GM18505 (cell line): Measurements from ENCODE around the gene ACOT11.
"Not testable (repeated sequence)": the region's sequence is repeated elsewhere in the genome, so short reads cannot be mapped to it uniquely, and the experiment has no call there.

Experiments used
- ATAC-seq: cut with Tn5 transposase; IDR thresholded peaks from one replicate; pipeline ENCODE4 v1.9.1; 2021; ENCODE audit not compliant: unreplicated experiment
- POLR2A ChIP-seq: IDR thresholded peaks from 4 replicates; pipeline ENCODE4 v1.6.1; 2011; ENCODE audit warnings: borderline replicate concordance; ENCODE audit not compliant: insufficient read depth, insufficient read length; ENCODE audit errors: extremely low read depth

Gene ACOT11

DNA sequence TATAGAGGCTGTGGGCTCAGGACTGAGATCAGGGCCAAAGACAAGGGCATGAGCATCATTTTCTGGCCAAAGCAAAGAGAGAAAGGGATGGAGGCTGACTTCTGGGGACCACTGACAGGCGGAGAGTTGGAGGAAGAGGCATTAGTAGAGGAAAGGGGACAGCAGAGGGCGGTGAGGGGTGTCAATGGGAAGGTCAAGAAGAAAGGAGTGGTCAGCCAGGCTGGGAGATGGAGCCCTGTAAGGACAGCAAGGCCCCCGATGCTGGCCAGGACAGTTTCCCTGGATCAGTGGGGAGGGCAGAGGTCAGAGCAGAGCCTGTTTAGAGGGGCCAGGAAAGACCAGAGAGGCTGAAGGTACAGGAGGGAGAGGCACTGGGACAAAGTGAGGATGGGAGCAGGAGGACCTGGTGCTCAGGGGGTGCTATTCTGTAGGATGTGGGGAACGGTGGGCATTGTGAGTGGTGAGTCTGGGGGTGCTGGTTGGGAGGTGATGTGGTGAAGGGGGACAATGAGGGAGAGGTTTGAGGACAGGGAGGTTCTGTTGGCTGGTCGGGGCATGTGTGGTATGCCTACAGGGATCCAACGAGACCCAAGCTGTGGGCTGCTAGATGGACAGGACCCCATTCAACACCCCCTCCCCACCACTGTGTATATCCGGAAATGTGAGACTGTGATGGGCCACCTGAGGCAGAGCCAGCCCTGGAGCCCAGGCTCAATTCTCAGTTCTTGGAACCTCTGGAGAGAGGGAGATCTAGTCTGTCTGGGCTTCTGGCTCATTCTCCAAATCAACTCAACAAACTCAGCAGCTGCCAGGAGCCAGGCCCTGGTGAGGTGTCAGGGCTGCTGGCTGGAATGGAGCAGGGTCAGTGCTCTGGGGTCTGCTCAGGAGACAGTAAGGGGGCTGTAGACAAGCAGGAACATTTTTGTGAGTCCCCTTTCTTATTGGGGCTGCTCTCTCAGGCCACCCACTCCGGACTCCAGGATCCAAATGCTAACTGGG is 76.7 kb downstream of the ACOT11 start:
- ATAC-seq, result no peak
- TF ChIP-seq POLR2A, result no peak

DNA sequence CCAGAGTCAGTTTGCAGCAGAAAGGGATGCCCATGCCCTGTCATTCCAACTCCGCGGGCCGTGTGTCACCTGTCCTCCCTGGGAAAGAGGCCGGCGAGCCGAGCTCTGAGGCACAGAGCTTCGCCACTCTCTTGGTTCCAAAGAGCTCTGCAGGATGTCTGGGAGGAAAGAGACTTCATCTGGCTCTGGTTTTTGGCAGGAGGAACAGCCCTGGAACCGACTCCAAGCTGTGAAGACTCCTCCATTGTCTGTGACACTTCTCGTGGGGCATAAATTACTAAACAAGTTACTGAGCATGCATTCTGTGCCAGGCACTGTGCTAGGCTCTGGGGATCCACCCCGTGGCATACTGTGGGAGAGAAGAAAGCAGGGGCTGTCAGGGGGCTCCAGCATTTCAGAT is 79.2 kb downstream of the ACOT11 start:
- TF ChIP-seq POLR2A, result no peak
- ATAC-seq, result no peak

DNA sequence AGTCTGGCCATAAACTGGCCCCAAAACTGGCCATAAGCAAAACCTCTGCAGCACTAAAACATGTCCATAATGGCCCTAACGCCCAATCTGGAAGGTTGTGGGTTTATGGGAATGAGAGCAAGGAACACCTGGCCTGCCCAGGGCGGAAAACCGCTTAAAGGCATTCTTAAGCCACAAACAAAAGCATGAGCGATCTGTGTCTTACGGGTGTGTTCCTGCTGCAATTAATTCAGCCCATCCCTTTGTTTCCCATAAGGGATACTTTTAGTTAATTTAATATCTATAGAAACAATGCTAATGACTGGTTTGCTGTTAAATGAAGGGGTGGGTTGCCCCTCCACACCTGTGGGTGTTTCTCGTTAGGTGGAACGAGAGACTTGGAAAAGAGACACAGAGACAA is 87.8 kb downstream of the ACOT11 start:
- ATAC-seq, result not testable (repeated sequence)

DNA sequence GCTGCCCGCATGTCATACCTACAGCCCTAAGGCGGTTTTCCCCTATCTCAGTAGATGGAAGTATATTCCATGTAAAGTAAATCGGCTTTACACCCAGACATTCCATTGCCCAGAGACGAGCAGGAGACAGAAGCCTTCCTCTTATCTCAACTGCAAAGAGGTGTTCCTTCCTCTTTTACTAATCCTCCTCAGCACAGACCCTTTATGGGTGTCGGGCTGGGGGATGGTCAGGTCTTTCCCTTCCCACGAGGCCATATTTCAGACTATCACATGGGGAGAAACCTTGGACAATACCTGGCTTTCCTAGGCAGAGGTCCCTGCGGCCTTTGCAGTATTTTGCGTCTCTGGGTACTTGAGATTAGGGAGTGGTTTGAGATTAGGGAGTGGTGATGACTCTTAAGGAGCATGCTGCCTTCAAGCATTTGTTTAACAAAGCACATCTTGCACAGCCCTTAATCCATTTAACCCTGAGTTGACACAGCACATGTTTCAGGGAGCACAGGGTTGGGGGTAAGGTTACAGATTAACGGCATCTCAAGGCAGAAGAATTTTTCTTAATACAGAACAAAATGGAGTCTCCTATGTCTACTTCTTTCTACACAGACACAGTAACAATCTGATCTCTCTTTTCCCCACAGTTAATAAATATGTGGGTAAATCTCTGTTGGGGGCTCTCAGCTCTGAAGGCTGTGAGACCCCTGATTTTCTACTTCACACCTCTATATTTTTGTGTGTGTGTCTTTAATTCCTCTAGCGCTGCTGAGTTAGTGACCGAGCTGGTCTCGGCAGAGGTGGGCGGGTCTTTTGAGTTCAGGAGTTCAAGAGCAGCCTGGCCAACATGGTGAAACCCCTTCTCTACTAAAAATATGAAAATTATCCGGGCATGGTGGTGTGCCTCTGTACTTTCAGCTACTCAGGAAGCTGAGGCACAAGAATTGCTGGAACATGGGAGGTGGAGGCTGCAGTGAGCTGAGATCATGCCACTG is 88.7 kb downstream of the ACOT11 start:
- not testable (repeated sequence) for ATAC-seq

DNA sequence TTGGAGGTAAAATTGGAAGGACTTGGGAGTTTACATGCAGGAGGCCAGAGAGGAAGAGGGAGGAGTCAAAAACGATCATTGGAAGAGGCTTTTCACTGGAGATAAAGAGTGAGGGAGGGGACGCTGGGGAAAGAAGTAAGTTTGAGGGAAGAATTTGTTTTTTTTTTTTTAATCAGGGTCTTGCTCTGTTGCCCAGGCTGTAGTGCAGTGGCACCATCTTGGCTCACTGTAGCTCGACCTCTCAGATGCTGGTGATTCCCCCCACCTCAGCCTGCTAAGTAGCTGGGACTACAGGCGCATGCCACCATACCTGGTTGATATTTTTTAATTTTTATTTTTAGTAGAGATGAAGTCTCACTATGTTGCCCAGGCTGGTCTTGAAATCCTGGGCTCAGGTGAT is 92.3 kb downstream of the ACOT11 start:
- TF ChIP-seq POLR2A, result no peak
- no peak for ATAC-seq

DNA sequence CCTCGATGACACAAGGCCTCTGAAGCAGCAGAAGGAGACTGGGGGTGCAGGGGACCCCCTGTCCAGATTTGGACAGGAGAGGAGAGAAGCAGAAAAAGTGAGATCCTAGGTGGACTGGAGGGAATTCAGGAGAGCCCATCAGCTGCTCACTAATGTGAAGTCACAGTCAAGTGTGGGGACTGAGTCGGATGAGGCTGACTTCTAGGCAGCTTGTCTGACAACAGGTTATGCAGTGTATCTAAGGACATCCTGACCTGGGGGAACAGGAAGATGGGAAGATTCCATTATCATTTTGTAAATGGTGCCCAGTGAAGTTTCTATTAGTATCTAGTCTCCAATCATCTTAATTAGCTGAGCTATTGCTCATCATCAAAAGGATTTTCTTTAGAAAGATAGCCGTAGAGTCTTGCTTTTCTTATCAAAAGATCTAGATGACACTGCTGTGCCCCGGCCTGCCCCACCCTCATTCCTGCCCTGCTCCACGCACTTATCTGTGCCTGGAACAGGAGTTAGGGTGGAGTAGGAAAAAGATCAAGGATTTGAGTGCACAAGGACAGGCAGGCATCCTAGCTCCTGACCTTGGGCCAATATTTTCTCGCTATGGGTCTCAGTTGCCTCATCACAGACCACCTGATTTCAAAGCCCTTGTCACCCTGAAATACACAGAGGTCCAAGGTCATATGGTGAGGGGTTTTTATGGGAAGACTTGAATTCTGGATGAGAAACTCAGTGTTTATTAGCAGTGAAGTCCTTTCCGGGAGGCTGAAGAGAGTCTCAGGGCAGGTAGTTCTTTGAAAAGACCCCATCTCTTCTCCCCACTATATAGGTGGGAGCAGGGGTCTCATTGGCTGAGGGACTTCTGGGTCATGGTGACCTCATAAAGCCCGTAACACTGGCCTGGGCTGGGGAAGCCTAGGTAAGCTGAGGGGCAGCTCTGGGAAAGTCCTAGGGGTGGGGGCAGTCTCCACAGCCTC is 93.1 kb downstream of the ACOT11 start, which contains the start of gene MROH7:
Gene MROH7 (plus strand): TSS at position 924 of the 974 bp plus-strand sequence. CDS start 11,141 bp downstream, outside the sequence.
- no peak for ATAC-seq
- no peak for TF ChIP-seq POLR2A

DNA sequence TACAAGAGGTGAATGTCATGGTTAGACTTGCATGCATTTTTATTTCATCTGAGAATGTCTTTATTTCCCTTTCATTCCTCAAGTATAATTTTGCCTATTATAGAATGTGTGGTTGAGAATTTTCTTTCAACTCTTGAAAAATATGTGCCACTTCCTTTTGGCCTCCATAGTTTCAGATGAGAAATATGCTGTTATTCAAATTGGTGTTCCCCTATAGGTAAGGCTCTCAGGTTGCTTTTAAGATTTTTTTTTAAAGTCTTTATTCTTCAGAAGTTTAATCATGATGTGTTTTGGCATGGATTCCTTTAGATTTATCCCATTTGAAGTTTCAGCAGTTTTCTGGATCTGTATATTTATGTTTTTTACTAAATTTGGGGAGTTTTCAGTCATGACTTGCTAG is 95.7 kb downstream of the ACOT11 start:
- TF ChIP-seq POLR2A, result no peak
- ATAC-seq, result no peak

DNA sequence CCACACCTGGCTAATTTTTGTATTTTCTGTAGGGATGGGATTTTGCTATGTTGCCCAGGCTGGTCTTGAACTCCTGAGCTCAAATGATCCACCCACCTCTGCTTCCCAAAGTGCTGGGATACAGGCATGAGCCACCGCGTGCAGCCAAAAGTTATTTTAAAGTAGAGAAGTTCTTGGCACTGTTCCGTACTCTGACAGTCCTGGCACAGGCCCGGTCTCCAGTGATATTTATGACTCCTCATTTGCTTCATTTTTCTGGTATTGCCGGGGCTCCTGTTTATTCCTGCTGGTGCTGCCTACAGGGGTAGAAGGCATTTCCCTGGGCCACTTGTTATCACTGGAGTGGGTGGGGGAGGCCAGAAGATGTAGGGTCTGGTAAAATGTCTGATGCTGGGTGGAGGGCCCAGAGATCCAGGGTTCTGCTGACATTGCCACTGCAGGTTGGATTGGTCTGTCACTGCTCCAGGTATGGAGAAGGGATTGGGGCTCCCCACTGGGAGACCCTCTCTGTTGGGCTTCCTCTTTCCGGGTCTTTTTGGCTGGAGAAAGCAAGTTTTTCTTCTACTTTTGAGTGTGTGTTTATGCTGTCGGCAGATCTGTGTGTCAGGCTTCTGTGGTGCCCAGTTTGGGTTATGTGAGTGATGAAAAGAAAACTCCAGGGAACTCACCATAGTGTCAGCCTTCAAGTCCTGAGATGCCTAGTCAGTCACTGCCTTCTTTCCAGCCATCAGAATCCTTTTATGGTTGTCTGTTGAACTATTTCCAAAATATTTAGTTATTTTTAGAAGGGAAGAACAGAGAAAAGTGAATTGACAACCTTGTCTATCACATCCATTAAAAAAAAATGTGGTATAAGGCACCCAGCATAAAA is 98.0 kb downstream of the ACOT11 start:
- TF ChIP-seq POLR2A, result no peak
- no peak for ATAC-seq

DNA sequence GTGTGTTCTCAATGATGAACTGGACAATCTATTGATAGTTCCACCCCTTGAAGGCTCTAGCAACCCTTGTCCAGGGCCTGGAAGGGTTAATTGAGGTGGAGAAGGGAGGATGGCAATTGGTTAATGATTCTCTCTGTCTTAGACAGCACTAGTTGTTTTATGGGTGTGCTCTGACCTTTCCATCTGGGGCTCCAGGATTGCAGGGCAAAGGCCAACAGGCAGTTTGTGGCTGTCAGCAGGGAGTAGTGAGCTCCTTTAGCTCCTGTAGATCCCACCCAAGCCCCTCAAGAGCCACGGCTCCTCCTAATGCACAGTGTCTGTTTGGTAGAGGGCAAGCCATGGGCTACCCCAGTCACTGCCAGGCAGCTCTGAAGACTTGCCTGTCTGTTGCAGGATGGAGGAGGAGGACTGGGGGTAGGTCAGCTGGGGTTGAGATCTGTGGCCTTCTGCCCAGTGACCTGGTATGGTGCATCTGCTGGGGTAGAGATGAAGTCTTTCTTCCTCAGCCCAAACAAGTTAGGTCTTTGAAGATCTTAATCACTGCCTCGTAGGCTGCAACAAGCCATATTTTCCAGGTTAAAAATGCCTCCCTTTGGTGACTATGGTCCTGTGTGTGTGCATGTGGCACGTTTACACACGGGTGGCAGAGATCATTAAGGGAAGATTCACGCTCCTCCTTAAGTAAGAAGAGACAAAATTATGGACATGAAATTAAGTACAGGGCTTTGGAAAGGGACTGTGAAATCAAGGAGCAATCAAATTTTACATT is 101.3 kb downstream of the ACOT11 start:
- no peak for ATAC-seq
- TF ChIP-seq POLR2A, result no peak

DNA sequence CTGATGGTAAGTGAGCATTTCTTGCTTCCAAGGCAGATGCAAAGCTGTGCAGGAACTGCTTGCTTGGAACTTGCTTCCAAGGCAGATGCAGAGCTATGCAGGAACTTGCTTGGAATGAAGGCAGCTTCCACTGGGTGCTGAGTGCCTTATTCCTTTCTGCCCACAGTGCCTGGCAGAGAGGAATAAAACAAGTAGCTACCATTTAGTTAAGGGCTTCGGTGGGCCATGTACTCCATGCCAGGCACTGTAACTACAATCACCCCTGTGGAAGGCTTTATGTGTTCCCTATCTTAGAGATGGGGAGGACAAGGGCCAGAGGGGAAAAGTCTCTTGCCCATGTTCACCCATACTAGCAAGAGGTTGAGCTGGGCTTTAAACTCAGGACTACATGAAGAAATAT is 101.9 kb downstream of the ACOT11 start:
- TF ChIP-seq POLR2A, result no peak
- ATAC-seq, result no peak

DNA sequence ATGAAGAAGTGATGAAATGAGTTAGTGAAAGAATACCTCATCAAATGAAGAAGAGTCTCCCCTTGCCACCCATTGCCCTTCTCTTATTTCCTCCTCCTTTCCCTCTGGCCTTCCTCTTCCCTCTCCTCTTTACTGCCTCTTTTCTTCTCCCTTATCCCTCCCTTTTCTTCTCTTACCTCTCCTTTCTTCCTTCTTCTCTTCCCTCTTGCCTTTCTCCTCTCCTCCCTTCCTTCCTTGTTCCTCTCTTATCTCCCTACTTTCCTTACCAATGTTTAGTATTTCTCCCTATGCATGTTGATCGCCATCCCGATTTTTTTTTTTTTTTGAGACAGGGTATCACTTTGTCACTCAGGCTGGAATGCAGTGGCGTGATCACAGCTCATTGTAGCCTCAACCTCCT is 102.4 kb downstream of the ACOT11 start:
- no peak for TF ChIP-seq POLR2A
- no peak for ATAC-seq
